NCI-H1694 treated with DMSO at 0.1 percent for 48 hours (cell line): ENCODE data around the gene SREBF1.
A peak's percentile ranks its signal among the peaks of the same experiment; 100 is the strongest.

Experiments used
- DNase-seq: peaks from one replicate; lab custom pipeline; 2025; lab: John Stamatoyannopoulos, UW

SREBF1 gene

GRCh38 chr17:17824783-17825614 is 11.8 kb downstream of the SREBF1 start:
- no peak for DNase-seq

- DNase-seq = peak; percentile 55
Observed at GRCh38 chr17:17824119-17824782, 12.5 kb downstream of the SREBF1 start.

- DNase-seq = peak; percentile 77
Observed at GRCh38 chr17:17823433-17824118, 13.2 kb downstream of the SREBF1 start.

- no peak for DNase-seq
Observed at GRCh38 chr17:17822616-17823015, 14.2 kb downstream of the SREBF1 start.

GRCh38 chr17:17822189-17822588 is 14.6 kb downstream of the SREBF1 start:
- DNase-seq = no peak

GRCh38 chr17:17820463-17821158 is 16.2 kb downstream of the SREBF1 start:
- no peak for DNase-seq

- DNase-seq = no peak
Observed at GRCh38 chr17:17820046-17820445, 16.7 kb downstream of the SREBF1 start.

GRCh38 chr17:17819561-17819995 is 17.2 kb downstream of the SREBF1 start:
- no peak for DNase-seq

- DNase-seq = no peak
Observed at GRCh38 chr17:17819111-17819510, 17.7 kb downstream of the SREBF1 start.

- DNase-seq = no peak
Observed at GRCh38 chr17:17818088-17818526, 18.7 kb downstream of the SREBF1 start.

- no peak for DNase-seq
Observed at GRCh38 chr17:17817552-17817947, 19.2 kb downstream of the SREBF1 start.

- DNase-seq = no peak
Observed at GRCh38 chr17:17816831-17817551, 19.8 kb downstream of the SREBF1 start.

- peak; percentile 82 for DNase-seq
Observed at GRCh38 chr17:17816240-17816814, 20.5 kb downstream of the SREBF1 start.

GRCh38 chr17:17815436-17816200 is 21.2 kb downstream of the SREBF1 start:
- DNase-seq = no peak

- no peak for DNase-seq
Observed at GRCh38 chr17:17815062-17815406, 21.8 kb downstream of the SREBF1 start.

- DNase-seq = peak; percentile 62
Observed at GRCh38 chr17:17814162-17815061, 22.4 kb downstream of the SREBF1 start.

GRCh38 chr17:17813725-17814095 is 23.1 kb downstream of the SREBF1 start:
- no peak for DNase-seq

- DNase-seq = no peak
Observed at GRCh38 chr17:17813055-17813724, 23.6 kb downstream of the SREBF1 start.
